Neural cell (in vitro differentiated cells): Measurements from ENCODE around the gene HRC.

Experiments
- CTCF ChIP-seq: fragments of 450-650 bp; IDR thresholded peaks from 2 replicates; pipeline ENCODE4 v1.5.1; 2014; ENCODE audit warnings: antibody characterized with exemption, mild to moderate bottlenecking, moderate library complexity; ENCODE audit not compliant: poor library complexity, severe bottlenecking
- EZH2 ChIP-seq: fragments of 200-600, 300-800 bp; shearing (Covaris generic), sonication (generic); IDR thresholded peaks from 2 replicates; pipeline ENCODE4 v1.6.1; 2014; ENCODE audit warnings: antibody characterized with exemption, low read length, borderline replicate concordance, mild to moderate bottlenecking; ENCODE audit not compliant: insufficient read depth, poor library complexity, severe bottlenecking
- MXI1 ChIP-seq: fragments of 450-650 bp; conservative IDR thresholded peaks from 2 replicates; pipeline ENCODE4 v1.6.1; 2014; ENCODE audit warnings: antibody characterized with exemption, mild to moderate bottlenecking; ENCODE audit not compliant: poor library complexity, severe bottlenecking
- POLR2AphosphoS5 ChIP-seq: IDR thresholded peaks from 2 replicates; pipeline ENCODE4 v1.6.1; 2012
- RAD21 ChIP-seq: fragments of 450-650 bp; conservative IDR thresholded peaks from 2 replicates; pipeline ENCODE4 v1.6.1; 2014; ENCODE audit warnings: antibody characterized with exemption, mild to moderate bottlenecking, moderate library complexity
- REST ChIP-seq: IDR thresholded peaks from 2 replicates; pipeline ENCODE4 v1.6.1; 2012; ENCODE audit warnings: borderline replicate concordance
- TAF1 ChIP-seq: IDR thresholded peaks from 2 replicates; pipeline ENCODE4 v1.6.1; 2012; ENCODE audit warnings: low read depth

GRCh38 chr19:49110567-49110966 lies 44.6 kb downstream of the HRC start:
- no peak for TF ChIP-seq REST
- no peak for TF ChIP-seq CTCF
- no peak for TF ChIP-seq POLR2AphosphoS5
- TF ChIP-seq RAD21 = no peak
- TF ChIP-seq EZH2 = no peak
- no peak for TF ChIP-seq MXI1
- no peak for TF ChIP-seq TAF1
